GM12878 (cell line): ENCODE results near the gene TTC39C. TPM values are rescaled to one million over a fixed set of nuclear protein-coding genes. Genes with fewer than 3 reads are reported as not detected.

ENCODE experiments used
- ATAC-seq: fragments of 200-7000 bp; cut with Tn5 transposase; 3 replicates; pipeline ENCODE4 v1.9.1; 2020; ENCODE audit warnings: mild to moderate bottlenecking, moderate library complexity
- BruUV-seq: library from RNA; stranded (reverse); fragments of 400-500 nt; replicated peaks from 2 replicates; lab custom pipeline; 2021; lab: Mats Ljungman, UMichigan
- CTCF ChIA-PET: fragments of 300-600 bp; sonication (Branson Sonifier 250); formaldehyde crosslinking; extraction: SDS; loops from one replicate; lab custom pipeline; 2021; ENCODE audit warnings: inconsistent platforms; lab: Yijun Ruan, JAX
- POLR2A ChIA-PET: fragments of 350-600 bp; formaldehyde crosslinking; extraction: SDS; loops from one replicate; lab custom pipeline; 2021; ENCODE audit warnings: inconsistent platforms; lab: Charles Lee
- RAD21 ChIA-PET: fragments of 300-600 bp; sonication (Branson Sonifier 250); formaldehyde crosslinking; loops from one replicate; lab custom pipeline; 2023; ENCODE audit warnings: antibody characterized with exemption; ENCODE audit not compliant: unreplicated experiment; lab: Charles Lee
- SMC1A ChIA-PET: fragments of 300-600 bp; sonication (Branson Sonifier 250); formaldehyde crosslinking; loops from one replicate; lab custom pipeline; 2023; ENCODE audit not compliant: unreplicated experiment, uncharacterized antibody; lab: Charles Lee
- DNase-seq: peaks from one replicate; pipeline ENCODE4 v3.0.0-alpha.2; 2011; ENCODE audit warnings: low read depth, low spot score
- FAIRE-seq: peaks from 3 replicates; lab custom pipeline; 2011; peaks lifted over from hg19 to GRCh38; lab: Jason Lieb, UNC
- H2AFZ ChIP-seq: 2 replicates; pipeline ENCODE4 v1.6.0; 2011; ENCODE audit warnings: low read depth, low read length, control low read depth; ENCODE audit not compliant: control insufficient read depth
- H3K27ac ChIP-seq: 2 replicates; pipeline ENCODE4 v1.5.1; 2011; ENCODE audit warnings: control low read depth; ENCODE audit not compliant: control insufficient read depth, insufficient read depth
- H3K27me3 ChIP-seq, 2 experiments: replicated peaks in 1 of 2; 2 replicates each; pipeline versions ENCODE4 v1.6.0 to v1.6.1; 2011; ENCODE audit warnings: low read length in 1 of 2; ENCODE audit not compliant: control insufficient read depth in 2 of 2, insufficient read depth in 2 of 2
- H3K36me3 ChIP-seq, 2 experiments: 2 replicates each; pipeline ENCODE4 v1.5.1; 2011; ENCODE audit warnings: low read length in 1 of 2; ENCODE audit not compliant: control insufficient read depth in 2 of 2, insufficient read depth in 2 of 2
- H3K4me1 ChIP-seq: 2 replicates; pipeline ENCODE4 v1.6.1; 2011; ENCODE audit warnings: mild to moderate bottlenecking, low read length, moderate library complexity, mixed read lengths; ENCODE audit not compliant: control insufficient read depth, insufficient read depth
- H3K4me2 ChIP-seq: 2 replicates; pipeline ENCODE4 v1.6.0; 2011; ENCODE audit warnings: control low read depth; ENCODE audit not compliant: control insufficient read depth, insufficient read depth
- H3K4me3 ChIP-seq: fragments of 200-600 bp; sonication (generic); 2 replicates; pipeline ENCODE4 v1.5.1; 2016
- H3K79me2 ChIP-seq: 2 replicates; pipeline ENCODE4 v1.6.0; 2011; ENCODE audit warnings: low read length; ENCODE audit not compliant: control insufficient read depth, insufficient read depth
- H3K9ac ChIP-seq: 2 replicates; pipeline ENCODE4 v1.8.0; 2011; ENCODE audit warnings: low read length, control low read depth, mixed read lengths; ENCODE audit not compliant: control insufficient read depth, insufficient read depth
- H3K9me3 ChIP-seq: replicated peaks from 3 replicates; pipeline ENCODE4 v1.5.1; 2011; ENCODE audit warnings: mild to moderate bottlenecking, low read length; ENCODE audit not compliant: control insufficient read depth, insufficient read depth
- H4K20me1 ChIP-seq: 2 replicates; pipeline ENCODE4 v1.6.0; 2011; ENCODE audit not compliant: control insufficient read depth, insufficient read depth
- ATF3 ChIP-seq: IDR thresholded peaks from 2 replicates; pipeline ENCODE4 v1.6.1; 2011; ENCODE audit warnings: low read depth, mild to moderate bottlenecking, low read length, moderate library complexity, borderline replicate concordance; ENCODE audit errors: extremely low read depth
- CBFB ChIP-seq: IDR thresholded peaks from 2 replicates; pipeline ENCODE4 v1.6.1; 2016; ENCODE audit warnings: antibody characterized with exemption, low read depth
- CBX3 ChIP-seq: fragments of 200-600 bp; sonication (generic); IDR thresholded peaks from 2 replicates; pipeline ENCODE4 v1.6.1; 2016; ENCODE audit warnings: low read depth, borderline replicate concordance
- CHD2 ChIP-seq: IDR thresholded peaks from 2 replicates; pipeline ENCODE4 v1.6.1; 2011; ENCODE audit warnings: low read depth, low read length, improper control_type of control experiment, borderline replicate concordance
- E2F8 ChIP-seq: fragments of 450-650 bp; IDR thresholded peaks from 2 replicates; pipeline ENCODE4 v1.6.1; 2018; ENCODE audit warnings: mild to moderate bottlenecking, low read depth, moderate library complexity; ENCODE audit not compliant: partially characterized antibody
- FOXM1 ChIP-seq: IDR thresholded peaks from 2 replicates; pipeline ENCODE4 v1.6.1; 2012; ENCODE audit warnings: low read depth, mild to moderate bottlenecking, inconsistent platforms, low read length, moderate library complexity
- KLF5 ChIP-seq: fragments of 450-650 bp; IDR thresholded peaks from 2 replicates; pipeline ENCODE4 v1.6.1; 2014; ENCODE audit warnings: mild to moderate bottlenecking; ENCODE audit not compliant: partially characterized antibody
- LARP7 ChIP-seq: fragments of 450-650 bp; IDR thresholded peaks from 2 replicates; pipeline ENCODE4 v1.6.1; 2017; ENCODE audit warnings: mild to moderate bottlenecking
- RB1 ChIP-seq: fragments of 450-650 bp; formaldehyde crosslinking; IDR thresholded peaks from 2 replicates; pipeline ENCODE4 v1.6.1; 2017; ENCODE audit warnings: mild to moderate bottlenecking, borderline replicate concordance
- SMAD1 ChIP-seq: fragments of 450-650 bp; IDR thresholded peaks from 2 replicates; pipeline ENCODE4 v1.6.1; 2018; ENCODE audit warnings: mild to moderate bottlenecking, low read depth; ENCODE audit not compliant: partially characterized antibody
- SMARCA5 ChIP-seq: fragments of 450-650 bp; IDR thresholded peaks from 2 replicates; pipeline ENCODE4 v1.6.1; 2017; ENCODE audit warnings: mild to moderate bottlenecking
- SPI1 ChIP-seq: IDR thresholded peaks from 2 replicates; pipeline ENCODE4 v1.6.1; 2011; ENCODE audit warnings: low read depth, mild to moderate bottlenecking, low read length, moderate library complexity, borderline replicate concordance; ENCODE audit not compliant: insufficient read depth
- SRF ChIP-seq, 2 experiments: IDR thresholded peaks; 2 replicates each; pipeline ENCODE4 v1.6.1; 2011; ENCODE audit warnings: low read depth in 2 of 2, low read length in 2 of 2, mild to moderate bottlenecking in 1 of 2, moderate library complexity in 1 of 2
- USF2 ChIP-seq: IDR thresholded peaks from 2 replicates; pipeline ENCODE4 v1.6.1; 2011; ENCODE audit warnings: low read depth, low read length, improper control_type of control experiment, borderline replicate concordance
- ZNF274 ChIP-seq: IDR thresholded peaks from one replicate; pipeline ENCODE4 v1.8.0; 2011; ENCODE audit not compliant: insufficient read length, insufficient read depth
- ZNF384 ChIP-seq: IDR thresholded peaks from 2 replicates; pipeline ENCODE4 v1.6.1; 2012; ENCODE audit warnings: low read depth, mild to moderate bottlenecking, low read length, improper control_type of control experiment, borderline replicate concordance
- ZNF622 ChIP-seq: fragments of 450-650 bp; IDR thresholded peaks from 2 replicates; pipeline ENCODE4 v1.6.1; 2017; ENCODE audit warnings: mild to moderate bottlenecking, inconsistent platforms
- WGBS: methylation state at CpG from one replicate; pipeline ENCODE4 v1.1.6; 2016; ENCODE audit warnings: low lambda C conversion rate; ENCODE audit not compliant: insufficient replicate concordance, insufficient coverage; ENCODE audit errors: missing lambda C conversion rate; 5-methylcytosine and 5-hydroxymethylcytosine counted together
- in situ Hi-C: fragments of 300-500 bp; cut with MboI; formaldehyde crosslinking; loops from 9 replicates; pipeline ENCODE4 v1.14.3; 2018; ENCODE audit warnings: mixed read lengths
- intact Hi-C: fragments of 100-400 bp; cut with micrococcal nuclease; formaldehyde crosslinking; loops from one replicate; pipeline ENCODE4 v1.14.2; 2022; ENCODE audit not compliant: unreplicated experiment
- polyA plus RNA-seq, 11 experiments: library from polyadenylated mRNA; depleted of rRNA in 4 of 11; unstranded in 6 of 11; stranded (reverse) in 5 of 11; fragments of >200 nt; fragmentation: Nextera tagmentation in 4 of 11; fragmentation: Illumina TruSeq in 1 of 11; extraction: Ambion mirVana in 4 of 11; extraction: Trizol in 1 of 11; gene quantifications; 1 replicate in 1 of 11; 2 replicates in 10 of 11; pipeline versions ENCODE4 v1.2.1 to v1.2.3, GENCODE V29; 2011 to 2016; ENCODE audit warnings: inconsistent platforms in 2 of 11, missing spikeins in 2 of 11, low read depth in 1 of 11
- total RNA-seq, 4 experiments: library from RNA; depleted of rRNA in 3 of 4; stranded (reverse); fragments of >200 nt in 3 of 4; fragmentation: Illumina TruSeq in 1 of 4; extraction: Trizol in 1 of 4; gene quantifications; 2 replicates each; pipeline versions ENCODE4 v1.2.1 to v1.2.3, GENCODE V29; 2013 to 2021

TTC39C gene
- total and polyA plus RNA-seq, 10 of the 15 experiments (the other 5 are each of a cell fraction or from before 2014, with no cell fraction given), result 21.1 to 91.0 (median 64.8) TPM

- DNase-seq (no peak), ATAC-seq (no peak), FAIRE-seq (no peak)
- no peaks in the 10 kb centered on the region for H3K9me3 ChIP-seq
- in situ Hi-C loops, result no loop called here
- ChIA-PET POLR2A (no interaction called here), RAD21 (no interaction called here), SMC1A (no interaction called here), CTCF (no interaction called here)
- H3K9ac ChIP-seq, result no peak overlapping the region
- no TSS peak for BruUV-seq
- no peak overlapping the region for H2AFZ ChIP-seq
- H3K27ac ChIP-seq, result no peak overlapping the region
- peaks cover 80% of the 10 kb centered on the region for H3K79me2 ChIP-seq
- no peaks in the 10 kb centered on the region for H3K27me3 ChIP-seq
- H3K4me1 ChIP-seq, result peaks cover 22% of the 10 kb centered on the region
- no peak overlapping the region for H3K4me2 ChIP-seq
- TF ChIP-seq KLF5 (no peak), CBFB (no peak), CHD2 (no peak), RB1 (no peak), FOXM1 (no peak), SMARCA5 (no peak), SRF (IDR thresholded peaks at IDR 0.05; ENCODE audit: low read depth in 2 of 2, low read length in 2 of 2) (no peak), SMAD1 (no peak), ATF3 (no peak), ZNF622 (no peak), E2F8 (no peak), ZNF384 (no peak), CBX3 (no peak), LARP7 (no peak), ZNF274 (no peak), SPI1 (no peak), USF2 (no peak)
- peaks cover 3% of the 10 kb centered on the region; the same call in 1 of the 2 replicates for H4K20me1 ChIP-seq
- peaks cover 7% of the 10 kb centered on the region in 2 experiments; a peak in 3 of 4 replicates for H3K36me3 ChIP-seq
- no peak overlapping the region for H3K4me3 ChIP-seq
- intact Hi-C loops, result no loop called here
- 90% methylated on average over 5 of the region's 5 CpGs for WGBS
These were observed 9.9 kb downstream of the TTC39C start for GRCh38 chr18:24024425-24024824.
